ENCODE results near the gene HMG20A. TPM values are rescaled to one million over a fixed set of nuclear protein-coding genes. Genes with fewer than 3 reads are reported as not detected.
"Not testable (repeated sequence)": the region's sequence is repeated elsewhere in the genome, so short reads cannot be mapped to it uniquely, and the experiment has no call there.

HMG20A gene
- total RNA-seq, 1 experiment from 2014 or later: 60.2 TPM

- no peaks in the 10 kb centered on the region for H3K27me3 Mint-ChIP-seq (ENCODE audit: low read depth)
- Histone ChIP-seq H3K14ac (ENCODE audit: insufficient read depth, low read length) (no peak overlapping the region), H2BK120ac (ENCODE audit: low read depth, low read length, poor library complexity, severe bottlenecking) (no peak overlapping the region), H2BK20ac (ENCODE audit: low read depth, low read length, poor library complexity, severe bottlenecking) (no peak overlapping the region), H2BK5ac (ENCODE audit: insufficient read length, low read length) (no peak overlapping the region), H3K27ac (ENCODE audit: insufficient read length, low read depth, low read length) (no peak overlapping the region), H4K20me1 (ENCODE audit: control insufficient read depth, insufficient read depth, insufficient read length) (no peaks in the 10 kb centered on the region), H3K56ac (ENCODE audit: insufficient read length, low read depth, low read length) (no peak overlapping the region), H2AFZ (ENCODE audit: low read length) (no peak overlapping the region), H4K91ac (ENCODE audit: insufficient read length, low read depth, low read length) (no peak overlapping the region), H2BK15ac (ENCODE audit: low read depth, low read length) (no peak overlapping the region), H3K27me3 (ENCODE audit: insufficient read depth, low read length) (no peaks in the 10 kb centered on the region), H2BK12ac (ENCODE audit: insufficient read length, low read depth, low read length) (no peak overlapping the region), H3K18ac (ENCODE audit: insufficient read length, low read depth, low read length) (no peak overlapping the region), H4K8ac (replicated peaks; ENCODE audit: insufficient read length, low read depth, low read length) (no peak overlapping the region), H3K23ac (ENCODE audit: insufficient read length, low read depth, low read length) (no peak overlapping the region), H3K23me2 (ENCODE audit: insufficient read length, low read depth, low read length, poor library complexity, severe bottlenecking) (no peaks in the 10 kb centered on the region), H3K79me2 (ENCODE audit: insufficient read depth, low read length) (peaks cover 3% of the 10 kb centered on the region; the same call in 1 of the 2 replicates), H3K9ac (ENCODE audit: extremely low read depth, insufficient read length, low read length) (no peak overlapping the region), H2AK5ac (ENCODE audit: insufficient read length, low read length) (no peak overlapping the region), H4K5ac (ENCODE audit: insufficient read length, low read depth, low read length) (no peak overlapping the region), H3K4me1 (ENCODE audit: insufficient read depth, low read length) (no peaks in the 10 kb centered on the region), H3K79me1 (ENCODE audit: insufficient read depth, low read depth, low read length, poor library complexity, severe bottlenecking) (no peaks in the 10 kb centered on the region), H3K4ac (ENCODE audit: low read depth, low read length) (no peak overlapping the region), H3K4me2 (ENCODE audit: insufficient read depth, insufficient read length, low read length) (no peak overlapping the region), H3T11ph (ENCODE audit: low read length) (no peak overlapping the region), H3K9me3 (ENCODE audit: control insufficient read depth, low read depth, low read length) (no peaks in the 10 kb centered on the region)
- peaks cover 15 to 26% of the 10 kb centered on the region in 2 experiments for H3K4me1 Mint-ChIP-seq
- H3K27ac Mint-ChIP-seq: no peak overlapping the region
- peaks cover 36 to 40% of the 10 kb centered on the region in 2 experiments for H3K9me3 Mint-ChIP-seq
- no peak for DNase-seq
- H3K36me3 Mint-ChIP-seq (ENCODE audit: insufficient read depth in 1 of 3, low read depth in 3 of 3): peaks cover 26 to 42% (median 33%) of the 10 kb centered on the region in 3 experiments
- TF ChIP-seq CTCF (conservative IDR thresholded peaks at IDR 0.05): no peak
- WGBS (ENCODE audit: extremely low coverage, insufficient read length, low lambda C conversion rate): no CpG with 5 or more reads among the region's 1 CpG
- no peak overlapping the region for H3K4me3 Mint-ChIP-seq
Observed at GRCh38 chr15:77402740-77403379, 17.8 kb upstream of the HMG20A start.

- H3K14ac ChIP-seq (ENCODE audit: insufficient read depth, low read length); H2BK5ac ChIP-seq (ENCODE audit: insufficient read length, low read length); H3K27me3 Mint-ChIP-seq (ENCODE audit: low read depth); H3K9me3 ChIP-seq (ENCODE audit: control insufficient read depth, low read depth, low read length); H3K4me1 ChIP-seq (ENCODE audit: insufficient read depth, low read length); H3K4ac ChIP-seq (ENCODE audit: low read depth, low read length); H3K56ac ChIP-seq (ENCODE audit: insufficient read length, low read depth, low read length); H3K9ac ChIP-seq (ENCODE audit: extremely low read depth, insufficient read length, low read length); H3K4me2 ChIP-seq (ENCODE audit: insufficient read depth, insufficient read length, low read length); H2BK120ac ChIP-seq (ENCODE audit: low read depth, low read length, poor library complexity, severe bottlenecking); H2BK12ac ChIP-seq (ENCODE audit: insufficient read length, low read depth, low read length); H3K79me1 ChIP-seq (ENCODE audit: insufficient read depth, low read depth, low read length, poor library complexity, severe bottlenecking); H3K79me2 ChIP-seq (ENCODE audit: insufficient read depth, low read length); H4K91ac ChIP-seq (ENCODE audit: insufficient read length, low read depth, low read length); H2AFZ ChIP-seq (ENCODE audit: low read length); H2AK5ac ChIP-seq (ENCODE audit: insufficient read length, low read length); H3K23ac ChIP-seq (ENCODE audit: insufficient read length, low read depth, low read length); H4K5ac ChIP-seq (ENCODE audit: insufficient read length, low read depth, low read length); H3K23me2 ChIP-seq (ENCODE audit: insufficient read length, low read depth, low read length, poor library complexity, severe bottlenecking); H3K27ac ChIP-seq (ENCODE audit: insufficient read length, low read depth, low read length); H3K27me3 ChIP-seq (ENCODE audit: insufficient read depth, low read length); H3T11ph ChIP-seq (ENCODE audit: low read length); H3K4me3 Mint-ChIP-seq; DNase-seq; H2BK15ac ChIP-seq (ENCODE audit: low read depth, low read length); H3K18ac ChIP-seq (ENCODE audit: insufficient read length, low read depth, low read length); H2BK20ac ChIP-seq (ENCODE audit: low read depth, low read length, poor library complexity, severe bottlenecking); H4K20me1 ChIP-seq (ENCODE audit: control insufficient read depth, insufficient read depth, insufficient read length); H4K8ac ChIP-seq (replicated peaks; ENCODE audit: insufficient read length, low read depth, low read length): not testable (repeated sequence)
- Mint-ChIP-seq H3K27ac (peak overlapping the region in 1 of 3 experiments; percentile 92; a peak in 2 of 7 replicates), H3K36me3 (ENCODE audit: insufficient read depth in 1 of 3, low read depth in 3 of 3) (peaks cover 7 to 15% (median 12%) of the 10 kb centered on the region in 3 experiments; a peak in 6 of 7 replicates), H3K9me3 (peaks cover 10% of the 10 kb centered on the region in 2 experiments), H3K4me1 (peaks cover 22 to 36% of the 10 kb centered on the region in 2 experiments)
- WGBS (ENCODE audit: extremely low coverage, insufficient read length, low lambda C conversion rate): no CpG with 5 or more reads among the region's 1 CpG
Observed at GRCh38 chr15:77406173-77406759, 14.4 kb upstream of the HMG20A start.

All from H9 (cell line).